Left lung (tissue), 10 donors: Measurements from ENCODE around the gene ZNF283. TPM values are rescaled to one million over a fixed set of nuclear protein-coding genes. Genes with fewer than 3 reads are reported as not detected.

Experiments
- ATAC-seq: fragments of 200-7000 bp; cut with Tn5 transposase; one replicate; pipeline ENCODE4 v1.9.1; 2020; ENCODE audit warnings: moderate library complexity
- DNase-seq, 4 donors: peaks; one replicate each; pipeline ENCODE4 v3.0.0-alpha.2; 2013 to 2020
- H3K27ac ChIP-seq, 2 donors: fragments of 200-600 bp; sonication (generic) in 1 of 2; one replicate each; pipeline versions ENCODE4 v1.5.0 to v1.8.0; 2020 to 2021
- H3K27me3 ChIP-seq, 2 donors: fragments of 200-600 bp; sonication (generic) in 1 of 2; one replicate each; pipeline versions ENCODE4 v1.5.0 to v1.8.0; 2020 to 2021
- H3K36me3 ChIP-seq, 2 donors: fragments of 200-600 bp; sonication (generic) in 1 of 2; one replicate each; pipeline versions ENCODE4 v1.5.0 to v1.8.0; 2020 to 2021
- H3K4me1 ChIP-seq, 2 donors: fragments of 200-600 bp; one replicate each; pipeline ENCODE4 v1.8.0; 2021
- H3K4me3 ChIP-seq, 2 donors: fragments of 200-600 bp; sonication (generic) in 1 of 2; one replicate each; pipeline versions ENCODE4 v1.5.0 to v1.8.0; 2020 to 2021; ENCODE audit warnings: mild to moderate bottlenecking in 1 of 2
- H3K9me3 ChIP-seq, 2 donors: fragments of 200-600 bp; sonication (generic) in 1 of 2; one replicate each; pipeline versions ENCODE4 v1.5.0 to v1.8.0; 2020 to 2021
- intact Hi-C, 2 donors: fragments of 100-400 bp; cut with DNase I; formaldehyde crosslinking; loops; one replicate each; pipeline versions ENCODE4 v1.11.2 to v1.14.2; 2022
- polyA plus RNA-seq, 6 donors: library from polyadenylated mRNA; unstranded; fragments of 120-200 nt; gene quantifications; one replicate each; pipeline ENCODE4 v1.2.1, GENCODE V29; 2013; ENCODE audit not compliant: insufficient read length in 6 of 6
- total RNA-seq, 2 donors: library from RNA; stranded (reverse); fragmentation: NEBNext Ultra II Directional; extraction: Animal tissue kit (Norgen Biotek cat#: 25700); gene quantifications; one replicate each; pipeline ENCODE4 v1.2.1, GENCODE V29; 2021
- TF ChIP-seq, protein P1 (sequence below), 2 donors: fragments of 200-600 bp; sonication (generic) in 1 of 2; IDR thresholded peaks; one replicate each; pipeline versions ENCODE4 v1.5.0 to v1.8.0; 2021; ENCODE audit warnings: antibody characterized with exemption in 2 of 2
- donor health status: DM: no; HTN: yes; CAD: no.
- donor health status: DM: no; HTN: no; CAD: no.

ZNF283 gene
- total and polyA plus RNA-seq, 8 donors: 8.1 to 26.8 (median 21.7) TPM

DNA sequence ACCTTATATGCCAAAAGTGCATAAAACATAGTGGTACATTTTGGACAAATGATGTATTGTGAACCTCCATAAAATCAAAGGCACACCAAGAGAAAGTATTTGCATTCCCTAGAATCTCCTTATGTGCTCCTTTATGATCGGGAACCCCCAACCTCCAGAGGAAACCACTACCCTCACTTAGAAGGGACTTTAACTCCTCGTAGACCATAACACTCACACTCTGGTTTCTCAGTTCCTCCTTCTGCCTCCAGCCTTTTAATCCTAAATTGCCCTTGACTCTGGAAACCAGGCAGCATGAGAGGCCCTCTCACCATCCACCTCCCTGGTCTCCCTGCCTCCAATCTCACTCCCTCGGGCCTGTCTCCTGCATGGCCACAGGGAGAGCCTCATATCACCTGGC, 36.5 kb upstream of the ZNF283 start:
- ATAC-seq (no peak), DNase-seq (no peak)
- no peaks in the 10 kb centered on the region for H3K36me3 ChIP-seq
- H3K27ac ChIP-seq: no peak overlapping the region
- TF ChIP-seq, protein P1, sequence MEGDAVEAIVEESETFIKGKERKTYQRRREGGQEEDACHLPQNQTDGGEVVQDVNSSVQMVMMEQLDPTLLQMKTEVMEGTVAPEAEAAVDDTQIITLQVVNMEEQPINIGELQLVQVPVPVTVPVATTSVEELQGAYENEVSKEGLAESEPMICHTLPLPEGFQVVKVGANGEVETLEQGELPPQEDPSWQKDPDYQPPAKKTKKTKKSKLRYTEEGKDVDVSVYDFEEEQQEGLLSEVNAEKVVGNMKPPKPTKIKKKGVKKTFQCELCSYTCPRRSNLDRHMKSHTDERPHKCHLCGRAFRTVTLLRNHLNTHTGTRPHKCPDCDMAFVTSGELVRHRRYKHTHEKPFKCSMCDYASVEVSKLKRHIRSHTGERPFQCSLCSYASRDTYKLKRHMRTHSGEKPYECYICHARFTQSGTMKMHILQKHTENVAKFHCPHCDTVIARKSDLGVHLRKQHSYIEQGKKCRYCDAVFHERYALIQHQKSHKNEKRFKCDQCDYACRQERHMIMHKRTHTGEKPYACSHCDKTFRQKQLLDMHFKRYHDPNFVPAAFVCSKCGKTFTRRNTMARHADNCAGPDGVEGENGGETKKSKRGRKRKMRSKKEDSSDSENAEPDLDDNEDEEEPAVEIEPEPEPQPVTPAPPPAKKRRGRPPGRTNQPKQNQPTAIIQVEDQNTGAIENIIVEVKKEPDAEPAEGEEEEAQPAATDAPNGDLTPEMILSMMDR (IDR thresholded peaks at IDR 0.05): no peak
- intact Hi-C loops: no loop called here
- H3K4me3 ChIP-seq: no peak overlapping the region
- peaks cover 0 to 8% of the 10 kb centered on the region in 2 donors for H3K27me3 ChIP-seq
- H3K9me3 ChIP-seq: no peaks in the 10 kb centered on the region
- peaks cover 0 to under 1% of the 10 kb centered on the region in 2 donors for H3K4me1 ChIP-seq

- Histone ChIP-seq H3K36me3 (no peaks in the 10 kb centered on the region), H3K27ac (no peak overlapping the region), H3K4me3 (no peak overlapping the region), H3K4me1 (peaks cover 0 to 15% of the 10 kb centered on the region in 2 donors), H3K9me3 (no peaks in the 10 kb centered on the region), H3K27me3 (peaks cover 0 to 28% of the 10 kb centered on the region in 2 donors)
- intact Hi-C loops: no loop called here
- ATAC-seq (no peak), DNase-seq (no peak)
- TF ChIP-seq, protein P1 (IDR thresholded peaks at IDR 0.05): no peak
Measured at GRCh38 chr19:43797118-43797517, 30.0 kb upstream of the ZNF283 start.

DNA sequence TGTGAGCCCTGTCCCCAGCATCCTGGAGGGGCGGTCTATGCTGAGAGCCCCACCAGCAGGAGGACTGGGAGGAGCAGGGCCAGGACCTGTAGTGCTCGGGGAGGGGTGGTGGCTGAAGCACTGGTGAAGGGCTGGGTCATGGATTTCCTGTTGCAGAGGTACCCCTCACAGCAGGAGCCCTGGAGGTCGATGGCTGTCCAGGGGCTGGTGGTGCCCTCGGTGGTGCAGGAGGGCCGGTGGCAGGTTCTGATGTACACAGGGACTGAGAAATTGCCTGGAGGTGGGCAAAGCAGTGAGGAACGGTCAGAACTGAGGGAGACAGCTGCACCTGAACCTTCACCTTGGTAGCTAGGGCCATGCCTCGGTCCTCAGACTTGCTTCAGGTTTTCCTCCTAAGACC, 29.6 kb upstream of the ZNF283 start:
- H3K4me3 ChIP-seq: no peak overlapping the region
- ATAC-seq: no peak
- H3K27ac ChIP-seq: no peak overlapping the region
- DNase-seq: no peak
- TF ChIP-seq, protein P1 (IDR thresholded peaks at IDR 0.05): no peak
- intact Hi-C loops: no loop called here
- H3K36me3 ChIP-seq: no peaks in the 10 kb centered on the region
- H3K9me3 ChIP-seq: no peaks in the 10 kb centered on the region
- H3K27me3 ChIP-seq: peaks cover 0 to 28% of the 10 kb centered on the region in 2 donors
- peaks cover 0 to 15% of the 10 kb centered on the region in 2 donors for H3K4me1 ChIP-seq

DNA sequence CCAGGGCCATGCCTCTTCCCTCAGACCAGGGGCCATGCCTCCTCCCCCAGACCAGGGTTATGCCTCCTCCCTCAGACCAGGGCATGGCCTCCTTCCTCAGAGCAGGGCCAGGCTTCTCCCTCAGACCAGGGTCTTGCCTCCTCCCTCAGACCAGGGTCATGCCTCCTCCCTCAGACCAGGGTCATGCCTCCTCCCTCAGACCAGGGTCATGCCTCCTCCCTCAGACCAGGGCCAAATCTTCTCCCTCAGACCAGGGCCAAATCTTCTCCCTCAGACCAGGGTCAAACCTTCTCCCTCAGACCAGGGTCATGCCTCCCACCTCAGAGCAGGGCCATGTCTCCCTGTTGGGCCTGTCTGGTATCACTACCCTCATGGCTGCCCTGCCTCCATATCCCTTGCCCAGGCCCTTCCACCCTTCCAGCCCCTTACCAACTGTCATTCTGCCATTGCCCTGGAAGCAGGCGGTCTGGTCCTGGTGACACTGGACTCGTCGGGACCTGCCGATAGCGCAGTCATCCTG, 29.0 kb upstream of the ZNF283 start:
- Histone ChIP-seq H3K4me1 (peaks cover 0 to 15% of the 10 kb centered on the region in 2 donors), H3K27ac (no peak overlapping the region), H3K36me3 (no peaks in the 10 kb centered on the region), H3K27me3 (peaks cover 0 to 25% of the 10 kb centered on the region in 2 donors), H3K4me3 (peak overlapping the region; percentile 35 to 52), H3K9me3 (no peaks in the 10 kb centered on the region)
- TF ChIP-seq, protein P1 (IDR thresholded peaks at IDR 0.05): no peak
- intact Hi-C loops: no loop called here
- DNase-seq: no peak
- ATAC-seq: no peak

DNA sequence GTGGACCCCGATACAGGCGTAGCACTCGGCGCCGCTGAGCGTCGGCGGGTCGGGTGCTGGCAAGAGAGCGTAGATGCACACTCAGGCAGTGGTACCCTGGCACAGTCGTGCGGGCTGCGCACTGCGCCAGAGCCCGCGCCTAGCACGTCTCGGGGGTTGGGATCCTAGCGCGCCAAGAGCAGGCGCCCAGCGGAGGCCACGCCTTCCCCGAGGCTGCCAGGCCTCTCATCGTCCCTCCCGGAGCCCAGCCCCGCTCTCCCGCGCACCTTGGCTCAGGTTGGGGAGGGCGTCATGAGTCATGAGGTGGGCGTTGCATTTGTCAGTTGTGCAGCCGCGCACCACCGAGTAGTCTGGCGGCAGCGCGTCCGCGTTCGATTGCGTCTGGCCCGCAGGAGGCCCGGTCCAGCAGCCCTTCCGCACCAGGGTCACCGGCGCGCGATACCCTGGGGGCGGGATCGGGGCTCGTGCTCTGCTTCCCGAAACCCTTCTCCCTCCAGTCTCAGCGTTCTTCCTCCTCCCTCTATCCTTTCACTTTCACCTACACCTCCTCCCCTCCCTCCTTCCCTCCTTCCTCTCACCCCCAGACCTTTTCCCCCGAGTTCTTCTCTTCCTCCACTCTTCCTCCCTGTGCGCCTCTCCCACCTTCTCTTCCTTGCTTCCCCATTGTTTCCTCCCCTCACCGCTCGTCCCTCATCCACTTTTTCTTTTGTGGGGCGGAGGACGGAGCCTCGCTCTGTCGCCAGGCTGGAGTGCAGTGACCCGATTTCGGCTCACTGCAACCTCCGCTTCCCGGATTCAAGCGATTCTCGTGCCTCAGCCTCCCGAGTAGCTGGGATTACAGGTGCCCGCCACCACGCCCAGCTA, 28.3 kb upstream of the ZNF283 start:
- H3K4me1 ChIP-seq: peaks cover 0 to 15% of the 10 kb centered on the region in 2 donors
- intact Hi-C loops: no loop called here
- no peaks in the 10 kb centered on the region for H3K36me3 ChIP-seq
- peak overlapping the region in 1 of 2 donors; percentile 48 for H3K27ac ChIP-seq
- TF ChIP-seq, protein P1 (IDR thresholded peaks at IDR 0.05): no peak
- no peaks in the 10 kb centered on the region for H3K9me3 ChIP-seq
- peak in 3 of 4 donors; percentile 36 to 86 (median 66) for DNase-seq
- ATAC-seq: peak; percentile 95
- peaks cover 0 to 19% of the 10 kb centered on the region in 2 donors for H3K27me3 ChIP-seq
- peak overlapping the region; percentile 35 to 52 for H3K4me3 ChIP-seq
